HepG2 (cell line): Measurements from ENCODE around the gene DNASE1. TPM values are rescaled to one million over a fixed set of nuclear protein-coding genes. Genes with fewer than 3 reads are reported as not detected.

Experiments used
- ATAC-seq: fragments of 200-7000 bp; cut with Tn5 transposase; 3 replicates; pipeline ENCODE4 v1.9.1; 2020; ENCODE audit warnings: mild to moderate bottlenecking, moderate library complexity
- BruUV-seq: library from RNA; stranded (reverse); fragments of 400-500 nt; replicated peaks from 2 replicates; lab custom pipeline; 2021; lab: Mats Ljungman, UMichigan
- CTCF ChIA-PET: fragments of 300-600 bp; formaldehyde crosslinking; extraction: SDS; loops from one replicate; lab custom pipeline; 2021; ENCODE audit warnings: low total read pairs, inconsistent platforms, low intra/inter-chr PET ratio; lab: Yijun Ruan, JAX
- POLR2A ChIA-PET: fragments of 350-600 bp; sonication (Branson Sonifier 250); formaldehyde crosslinking; loops from one replicate; lab custom pipeline; 2020; ENCODE audit warnings: antibody characterized with exemption, inconsistent platforms; lab: Yijun Ruan, JAX
- DNase-seq: peaks from one replicate; pipeline ENCODE4 v3.0.0-alpha.2; 2015; ENCODE audit warnings: low spot score
- FAIRE-seq: peaks from 3 replicates; lab custom pipeline; 2011; peaks lifted over from hg19 to GRCh38; lab: Jason Lieb, UNC
- H2AFZ ChIP-seq: one replicate; pipeline ENCODE4 v1.6.1; 2011; ENCODE audit warnings: low read length, inconsistent platforms
- H3K27ac ChIP-seq: fragments of 300-600 bp; 3 replicates; pipeline ENCODE4 v1.8.0; 2011; ENCODE audit warnings: mixed run types, mild to moderate bottlenecking, mixed read lengths, low read length, inconsistent platforms; ENCODE audit not compliant: insufficient read depth; ENCODE audit errors: extremely low read length
- H3K27me3 ChIP-seq, 2 experiments: fragments of 200-600 bp in 1 of 2; 2 replicates in 1 of 2; 3 replicates in 1 of 2; pipeline versions ENCODE4 v1.6.0 to v1.8.0; 2011; ENCODE audit warnings: low read length in 2 of 2, mild to moderate bottlenecking in 2 of 2, moderate library complexity in 2 of 2, inconsistent platforms in 1 of 2; ENCODE audit not compliant: insufficient read depth in 2 of 2, control insufficient read depth in 1 of 2
- H3K36me3 ChIP-seq, 2 experiments: fragments of 200-600 bp in 1 of 2; replicated peaks in 1 of 2; 2 replicates in 1 of 2; 3 replicates in 1 of 2; pipeline versions ENCODE4 v1.5.1 to v1.8.0; 2011; ENCODE audit warnings: low read length in 2 of 2, inconsistent platforms in 1 of 2; ENCODE audit not compliant: insufficient read depth in 2 of 2, control insufficient read depth in 1 of 2
- H3K4me1 ChIP-seq: 2 replicates; pipeline ENCODE4 v1.5.1; 2012; ENCODE audit warnings: low read length, inconsistent platforms; ENCODE audit not compliant: insufficient read depth
- H3K4me2 ChIP-seq: 2 replicates; pipeline ENCODE4 v1.6.0; 2011; ENCODE audit warnings: low read depth, low read length, inconsistent platforms
- H3K4me3 ChIP-seq, 3 experiments: fragments of 200-600 bp in 1 of 3; sonication (generic), shearing (Covaris generic) in 1 of 3; replicated peaks in 1 of 3; 2 replicates each; pipeline ENCODE4 v1.5.1; 2011 to 2016; ENCODE audit warnings: low read length in 3 of 3, inconsistent platforms in 2 of 3, low read depth in 2 of 3, mild to moderate bottlenecking in 2 of 3, control low read depth in 1 of 3, mixed read lengths in 1 of 3; ENCODE audit not compliant: insufficient read depth in 1 of 3
- H3K79me2 ChIP-seq: one replicate; pipeline ENCODE4 v1.6.1; 2011; ENCODE audit warnings: low read length, inconsistent platforms; ENCODE audit not compliant: insufficient read depth
- H3K9ac ChIP-seq: 2 replicates; pipeline ENCODE4 v1.6.0; 2011; ENCODE audit warnings: mild to moderate bottlenecking, low read depth, low read length, inconsistent platforms; ENCODE audit not compliant: insufficient read depth
- H3K9me3 ChIP-seq: 2 replicates; pipeline ENCODE4 v1.5.1; 2012; ENCODE audit warnings: mild to moderate bottlenecking, low read length
- H4K20me1 ChIP-seq: 2 replicates; pipeline ENCODE4 v1.6.0; 2011; ENCODE audit warnings: inconsistent platforms, mild to moderate bottlenecking, low read length, moderate library complexity; ENCODE audit not compliant: insufficient read depth
- AGO2 ChIP-seq: fragments of 200-400 bp; formaldehyde crosslinking; optimal IDR thresholded peaks from 2 replicates; pipeline ENCODE3; 2017; ENCODE audit warnings: mild to moderate bottlenecking, low read depth, low read length, moderate library complexity
- JDP2 ChIP-seq: sonication (generic); formaldehyde crosslinking; IDR thresholded peaks from 2 replicates; pipeline ENCODE4 v1.8.1; 2022; ENCODE audit warnings: missing genetic modification reagents, borderline replicate concordance
- RBFOX2 ChIP-seq: fragments of 200-400 bp; formaldehyde crosslinking; IDR thresholded peaks from 2 replicates; pipeline ENCODE4 v1.6.1; 2017; ENCODE audit warnings: low read depth, mild to moderate bottlenecking, low read length
- SMARCE1 ChIP-seq: fragments of 450-650 bp; IDR thresholded peaks from 2 replicates; pipeline ENCODE4 v1.6.1; 2017; ENCODE audit warnings: borderline replicate concordance
- YEATS4 ChIP-seq: sonication (generic); formaldehyde crosslinking; IDR thresholded peaks from 2 replicates; pipeline ENCODE4 v1.4.0; 2020; ENCODE audit warnings: missing genetic modification reagents, borderline replicate concordance
- ZBTB7A ChIP-seq: sonication (generic); formaldehyde crosslinking; IDR thresholded peaks from 2 replicates; pipeline ENCODE4 v1.8.0; 2022; ENCODE audit warnings: mild to moderate bottlenecking, missing genetic modification reagents
- ZFP37 ChIP-seq: sonication (generic); formaldehyde crosslinking; IDR thresholded peaks from 2 replicates; pipeline ENCODE4 v1.4.0; 2020; ENCODE audit warnings: missing genetic modification reagents, borderline replicate concordance
- ZNF687 ChIP-seq: sonication (generic); formaldehyde crosslinking; IDR thresholded peaks from 2 replicates; pipeline ENCODE4 v1.5.1; 2020; ENCODE audit warnings: mild to moderate bottlenecking, missing genetic modification reagents, moderate library complexity
- WGBS: methylation state at CpG from one replicate; pipeline ENCODE4 v1.1.6; 2017; ENCODE audit warnings: low lambda C conversion rate; 5-methylcytosine and 5-hydroxymethylcytosine counted together
- in situ Hi-C: cut with HindIII; loops from 2 replicates; pipeline ENCODE4 v1.10.0; 2017; ENCODE audit warnings: low pct_unique_long_range_greater_than_20kb; ENCODE audit not compliant: extremely low pct_ligation_motif_present
- intact Hi-C: fragments of 100-400 bp; cut with micrococcal nuclease; formaldehyde crosslinking; loops from one replicate; pipeline ENCODE4 v1.10.0; 2022; ENCODE audit not compliant: unreplicated experiment
- polyA plus RNA-seq, 8 experiments: library from polyadenylated mRNA; depleted of rRNA in 3 of 8; stranded (reverse) in 7 of 8; unstranded in 1 of 8; fragments of >200 nt; fragmentation: Illumina TruSeq in 4 of 8; extraction: Trizol in 4 of 8; gene quantifications; 2 replicates each; pipeline versions ENCODE4 v1.2.1 to v1.2.3, GENCODE V29; 2011 to 2016; ENCODE audit warnings: low read depth in 4 of 8, missing spikeins in 1 of 8, mixed read lengths in 1 of 8; ENCODE audit not compliant: insufficient read depth in 1 of 8
- total RNA-seq, 5 experiments: library from RNA; depleted of rRNA; stranded (reverse); fragments of >200 nt; fragmentation: Illumina TruSeq; extraction: Trizol; gene quantifications; 2 replicates each; pipeline ENCODE4 v1.2.3, GENCODE V29; 2016; ENCODE audit warnings: low read depth in 1 of 5
- TF ChIP-seq, protein P1 (sequence below): sonication (generic); formaldehyde crosslinking; IDR thresholded peaks from 2 replicates; pipeline ENCODE4 v1.8.0; 2022; ENCODE audit warnings: missing genetic modification reagents, low read depth, mild to moderate bottlenecking, borderline replicate concordance
- TF ChIP-seq, protein P2 (sequence below): sonication (generic); formaldehyde crosslinking; IDR thresholded peaks from 2 replicates; pipeline ENCODE4 v1.5.1; 2020; ENCODE audit warnings: missing genetic modification reagents, mild to moderate bottlenecking, borderline replicate concordance

DNASE1 gene
- total and polyA plus RNA-seq, 2 of the 13 experiments (the other 11 are each of a cell fraction or from before 2014, with no cell fraction given), result 7.1 to 11.1 TPM

- TF ChIP-seq, protein P1, sequence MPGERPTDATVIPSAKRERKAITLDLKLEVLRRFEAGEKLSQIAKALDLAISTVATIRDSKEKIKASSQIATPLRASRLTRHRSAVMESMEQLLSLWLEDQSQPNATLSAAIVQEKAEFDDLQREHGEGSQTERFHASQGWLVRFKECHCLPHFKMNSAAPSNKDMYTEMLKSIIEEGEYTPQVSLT, result no peak
- TF ChIP-seq JDP2 (CRISPR knock-in tag) (no peak), ZFP37 (no peak), YEATS4 (CRISPR knock-in tag) (no peak), RBFOX2 (no peak), ZBTB7A (CRISPR knock-in tag) (no peak)
- TF ChIP-seq, protein P2, sequence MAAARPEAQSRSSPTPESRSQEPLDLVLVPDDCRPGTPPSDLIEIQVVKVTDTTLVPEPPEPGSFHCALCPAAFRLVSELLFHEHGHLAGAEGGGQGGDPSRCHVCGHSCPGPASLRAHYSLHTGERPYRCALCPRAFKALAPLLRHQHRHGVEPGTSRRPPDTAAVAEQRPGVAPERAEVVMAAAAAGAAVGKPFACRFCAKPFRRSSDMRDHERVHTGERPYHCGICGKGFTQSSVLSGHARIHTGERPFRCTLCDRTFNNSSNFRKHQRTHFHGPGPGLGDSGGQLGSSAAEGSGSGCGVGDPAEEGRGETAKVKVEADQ (CRISPR knock-in tag), result no peak
Observed at GRCh38 chr16:3670711-3671110, 16.2 kb downstream of the DNASE1 start (continued).

DNA sequence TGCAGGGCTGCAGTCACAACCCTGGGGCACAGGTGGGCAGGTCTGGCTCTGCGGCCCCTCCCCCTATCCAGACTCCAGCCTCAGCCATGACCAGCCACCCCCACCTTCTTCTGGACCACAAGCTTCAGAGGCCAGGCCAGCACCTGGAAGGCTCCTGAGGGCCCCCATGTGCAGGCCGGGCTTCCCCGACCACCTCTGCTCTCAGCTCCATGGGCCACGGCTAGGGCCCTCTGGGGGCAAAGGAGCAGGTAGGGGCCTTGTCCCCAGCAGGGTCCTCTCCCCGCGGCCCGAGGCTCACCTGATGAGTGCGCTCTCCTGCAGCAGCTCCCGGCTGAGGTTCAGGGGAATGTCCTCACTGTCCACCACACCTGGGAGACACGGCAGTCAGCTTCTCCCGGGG lies 16.9 kb downstream of the DNASE1 start:
- 97% methylated on average over 7 of the region's 11 CpGs for WGBS
- Histone ChIP-seq H3K4me2 (no peak overlapping the region), H2AFZ (no peak overlapping the region), H3K9me3 (no peaks in the 10 kb centered on the region), H3K9ac (no peak overlapping the region), H3K36me3 (peaks cover 32 to 74% of the 10 kb centered on the region in 2 experiments; a peak in 4 of 5 replicates), H3K27me3 (no peaks in the 10 kb centered on the region), H3K27ac (no peak overlapping the region), H4K20me1 (no peaks in the 10 kb centered on the region), H3K79me2 (no peaks in the 10 kb centered on the region), H3K4me3 (no peak overlapping the region), H3K4me1 (no peaks in the 10 kb centered on the region)
- no TSS peak for BruUV-seq
- DNase-seq (no peak), ATAC-seq (0 out of 3 replicates have a peak, but pooled peaks have one; percentile 17), FAIRE-seq (no peak)
- in situ Hi-C loops, result no loop called here
- TF ChIP-seq SMARCE1 (no peak), ZNF687 (CRISPR knock-in tag) (0 out of 2 replicates have a peak, but pooled peaks have one; percentile 9), AGO2 (peak; percentile 47)
- intact Hi-C loops, result no loop called here
- ChIA-PET CTCF (no interaction called here), POLR2A (no interaction called here)
